ENCODE measurements around the gene PAGR1. TPM values are rescaled to one million over a fixed set of nuclear protein-coding genes. Genes with fewer than 3 reads are reported as not detected.
A peak's percentile ranks its signal among the peaks of the same experiment; 100 is the strongest.

PAGR1 gene
- total and polyA plus RNA-seq, 2 of the 13 experiments (the other 11 are each of a cell fraction or from before 2014, with no cell fraction given) = 9.8 to 66.4 TPM

DNA sequence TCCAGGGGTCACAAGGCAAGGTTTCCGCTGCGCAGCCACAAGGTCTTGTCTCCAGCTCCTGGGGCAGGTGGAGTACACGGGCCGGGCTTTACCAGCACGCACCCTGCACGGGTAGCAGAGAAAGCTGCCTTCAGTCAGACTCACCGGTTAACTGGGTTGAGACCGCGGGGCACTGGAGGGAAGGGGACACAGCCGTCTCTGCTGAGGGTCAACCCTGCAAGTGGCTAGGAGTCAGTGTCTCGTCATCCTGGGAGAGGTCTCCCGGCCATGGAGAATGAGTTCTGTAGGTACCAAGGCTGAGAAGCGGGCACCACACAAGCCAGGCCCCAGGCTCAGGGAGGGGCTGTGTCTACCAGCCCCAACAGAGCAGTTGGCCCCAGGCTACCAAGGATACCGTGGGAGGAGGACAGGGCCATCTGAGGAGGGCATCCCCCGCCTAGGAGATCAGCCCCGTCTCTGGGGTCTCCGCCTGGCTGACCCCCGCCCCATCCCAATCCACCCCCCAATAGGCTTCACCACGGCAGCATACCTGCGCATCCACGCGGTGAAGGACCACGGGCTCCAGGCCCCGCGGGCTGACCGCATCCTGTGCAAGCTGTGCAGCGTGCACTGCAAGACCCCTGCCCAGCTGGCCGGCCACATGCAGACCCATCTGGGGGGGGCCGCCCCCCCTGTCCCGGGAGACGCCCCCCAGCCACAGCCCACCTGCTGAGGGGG lies 6.8 kb upstream of the PAGR1 start:
- CTCF ChIA-PET (ENCODE audit: low intra/inter-chr PET ratio, low total read pairs) = no interaction called here
- ATAC-seq = no peak
- H3K27ac ChIP-seq (ENCODE audit: extremely low read length, insufficient read depth, low read length) = peak overlapping the region; percentile 77
- H3K27me3 ChIP-seq (ENCODE audit: control insufficient read depth in 1 of 2, insufficient read depth in 2 of 2, low read length in 2 of 2) = peaks cover 0 to 12% of the 10 kb centered on the region in 2 experiments; a peak in 2 of 5 replicates
- no peak overlapping the region for H2AFZ ChIP-seq (ENCODE audit: low read length)
- POLR2A ChIA-PET = interaction anchor here (0.7 to 4.3 kb wide), 9 partner anchors 12 to 130 kb away, joined by 4 to 56 read pairs (median 16); partner anchors contain the start of genes ASPHD1, CDIPT, KIF22 and MVP
- intact Hi-C loops (cut with micrococcal nuclease; ENCODE audit: unreplicated experiment) = no loop called here
- in situ Hi-C loops (cut with HindIII; ENCODE audit: extremely low pct_ligation_motif_present, low pct_unique_long_range_greater_than_20kb) = loop anchor here (25.0 kb wide), 1 partner anchor 853 kb away; the partner anchor contains the start of genes FBRS and PRR14
- 96% methylated on average over 17 of the region's 31 CpGs for WGBS (ENCODE audit: low lambda C conversion rate)
- H3K36me3 ChIP-seq (replicated peaks in 1 of 2; ENCODE audit: control insufficient read depth in 1 of 2, insufficient read depth in 2 of 2, low read length in 2 of 2) = peaks cover 6 to 27% of the 10 kb centered on the region in 2 experiments
- no TSS peak for BruUV-seq (replicated peaks)
- peak overlapping the region; percentile 78; the same call in 1 of the 2 replicates for H3K9ac ChIP-seq (ENCODE audit: insufficient read depth, low read depth, low read length)
- peaks cover 23% of the 10 kb centered on the region; the same call in 1 of the 2 replicates for H4K20me1 ChIP-seq (ENCODE audit: insufficient read depth, low read length)
- no peak for FAIRE-seq
- peak overlapping the region; percentile 88 for H3K4me2 ChIP-seq (ENCODE audit: low read depth, low read length)
- peak overlapping the region in 2 of 3 experiments; percentile 63 to 85; a peak in 3 of 6 replicates for H3K4me3 ChIP-seq (replicated peaks in 1 of 3; ENCODE audit: insufficient read depth in 1 of 3, low read depth in 2 of 3, low read length in 3 of 3)
- DNase-seq (ENCODE audit: low spot score) = no peak
- no peaks in the 10 kb centered on the region for H3K9me3 ChIP-seq (ENCODE audit: low read length)
- peaks cover 70% of the 10 kb centered on the region for H3K4me1 ChIP-seq (ENCODE audit: insufficient read depth, low read length)
- H3K79me2 ChIP-seq (ENCODE audit: insufficient read depth, low read length) = peaks cover 22% of the 10 kb centered on the region
- TF ChIP-seq ZNF776 (CRISPR knock-in tag; IDR thresholded peaks at IDR 0.05) = peak; percentile 38; the same call in 1 of the 2 replicates
- TF ChIP-seq ZNF577 (CRISPR knock-in tag; IDR thresholded peaks at IDR 0.05; ENCODE audit: borderline replicate concordance, low read depth) = no peak
- 0 out of 2 replicates have a peak, but pooled peaks have one; percentile 10 for TF ChIP-seq HOXA9 (CRISPR knock-in tag; IDR thresholded peaks at IDR 0.05; ENCODE audit: borderline replicate concordance)
- no peak for TF ChIP-seq ZBTB20 (CRISPR knock-in tag; IDR thresholded peaks at IDR 0.05; ENCODE audit: borderline replicate concordance, low read depth)
- TF ChIP-seq ZNF558 (CRISPR knock-in tag; IDR thresholded peaks at IDR 0.05; ENCODE audit: borderline replicate concordance) = no peak
- TF ChIP-seq MXD3 (CRISPR knock-in tag; IDR thresholded peaks at IDR 0.05) = no peak
- no peak for TF ChIP-seq BCL3 (CRISPR knock-in tag; IDR thresholded peaks at IDR 0.05)
- TF ChIP-seq RBFOX2 (IDR thresholded peaks at IDR 0.05; ENCODE audit: low read depth, low read length) = peak; percentile 75
- TF ChIP-seq KLF13 (CRISPR knock-in tag; IDR thresholded peaks at IDR 0.05) = no peak
- no peak for TF ChIP-seq ZNF547 (CRISPR knock-in tag; IDR thresholded peaks at IDR 0.05)
- TF ChIP-seq RBM22 (optimal IDR thresholded peaks at IDR 0.05; ENCODE audit: low read length) = peak; percentile 43
- peak; percentile 91 for TF ChIP-seq AGO2 (optimal IDR thresholded peaks at IDR 0.05; ENCODE audit: low read depth, low read length)
- TF ChIP-seq ZNF138 (CRISPR knock-in tag; IDR thresholded peaks at IDR 0.05; ENCODE audit: low read depth) = 0 out of 2 replicates have a peak, but pooled peaks have one; percentile 30
- TF ChIP-seq, protein P1, sequence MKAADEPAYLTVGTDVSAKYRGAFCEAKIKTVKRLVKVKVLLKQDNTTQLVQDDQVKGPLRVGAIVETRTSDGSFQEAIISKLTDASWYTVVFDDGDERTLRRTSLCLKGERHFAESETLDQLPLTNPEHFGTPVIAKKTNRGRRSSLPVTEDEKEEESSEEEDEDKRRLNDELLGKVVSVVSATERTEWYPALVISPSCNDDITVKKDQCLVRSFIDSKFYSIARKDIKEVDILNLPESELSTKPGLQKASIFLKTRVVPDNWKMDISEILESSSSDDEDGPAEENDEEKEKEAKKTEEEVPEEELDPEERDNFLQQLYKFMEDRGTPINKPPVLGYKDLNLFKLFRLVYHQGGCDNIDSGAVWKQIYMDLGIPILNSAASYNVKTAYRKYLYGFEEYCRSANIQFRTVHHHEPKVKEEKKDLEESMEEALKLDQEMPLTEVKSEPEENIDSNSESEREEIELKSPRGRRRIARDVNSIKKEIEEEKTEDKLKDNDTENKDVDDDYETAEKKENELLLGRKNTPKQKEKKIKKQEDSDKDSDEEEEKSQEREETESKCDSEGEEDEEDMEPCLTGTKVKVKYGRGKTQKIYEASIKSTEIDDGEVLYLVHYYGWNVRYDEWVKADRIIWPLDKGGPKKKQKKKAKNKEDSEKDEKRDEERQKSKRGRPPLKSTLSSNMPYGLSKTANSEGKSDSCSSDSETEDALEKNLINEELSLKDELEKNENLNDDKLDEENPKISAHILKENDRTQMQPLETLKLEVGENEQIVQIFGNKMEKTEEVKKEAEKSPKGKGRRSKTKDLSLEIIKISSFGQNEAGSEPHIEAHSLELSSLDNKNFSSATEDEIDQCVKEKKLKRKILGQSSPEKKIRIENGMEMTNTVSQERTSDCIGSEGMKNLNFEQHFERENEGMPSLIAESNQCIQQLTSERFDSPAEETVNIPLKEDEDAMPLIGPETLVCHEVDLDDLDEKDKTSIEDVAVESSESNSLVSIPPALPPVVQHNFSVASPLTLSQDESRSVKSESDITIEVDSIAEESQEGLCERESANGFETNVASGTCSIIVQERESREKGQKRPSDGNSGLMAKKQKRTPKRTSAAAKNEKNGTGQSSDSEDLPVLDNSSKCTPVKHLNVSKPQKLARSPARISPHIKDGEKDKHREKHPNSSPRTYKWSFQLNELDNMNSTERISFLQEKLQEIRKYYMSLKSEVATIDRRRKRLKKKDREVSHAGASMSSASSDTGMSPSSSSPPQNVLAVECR (CRISPR knock-in tag; IDR thresholded peaks at IDR 0.05; ENCODE audit: borderline replicate concordance) = 0 out of 2 replicates have a peak, but pooled peaks have one; percentile 24
- no peak for TF ChIP-seq CCDC6 (CRISPR knock-in tag; IDR thresholded peaks at IDR 0.05)

All from HepG2 (cell line).